Measurements from ENCODE around the gene MMP11.

The MMP11 gene

GRCh38 chr22:23749841-23750301 lies 22.8 kb upstream of the MMP11 start:
- Histone ChIP-seq H3K27ac (replicated peaks) (no peak overlapping the region), H3K4me3 (replicated peaks; ENCODE audit: insufficient read depth, low read length) (peak overlapping the region; percentile 87), H3K27me3 (ENCODE audit: insufficient read depth, poor library complexity, severe bottlenecking) (no peaks in the 10 kb centered on the region)
- TF ChIP-seq CTCF (IDR thresholded peaks at IDR 0.05; ENCODE audit: insufficient read depth, low read length), result no peak
- TF ChIP-seq SPI1 (IDR thresholded peaks at IDR 0.05; ENCODE audit: borderline replicate concordance, low read depth), result peak; percentile 45; the same call in 1 of the 2 replicates
- no peak for TF ChIP-seq POLR2AphosphoS5 (IDR thresholded peaks at IDR 0.05; ENCODE audit: low read depth)
- peak in 1 of 2 experiments; percentile 59 for DNase-seq (ENCODE audit: low read depth in 1 of 2, low spot score in 1 of 2)

GRCh38 chr22:23750367-23750713 lies 22.3 kb upstream of the MMP11 start:
- H3K27ac ChIP-seq (replicated peaks), result peak overlapping the region; percentile 38
- TF ChIP-seq GABPA (IDR thresholded peaks at IDR 0.05; ENCODE audit: low read depth) (no peak), POLR2AphosphoS5 (IDR thresholded peaks at IDR 0.05; ENCODE audit: low read depth) (no peak), SPI1 (IDR thresholded peaks at IDR 0.05; ENCODE audit: borderline replicate concordance, low read depth) (no peak), CTCF (IDR thresholded peaks at IDR 0.05; ENCODE audit: insufficient read depth, low read length) (no peak), REST (IDR thresholded peaks at IDR 0.05; ENCODE audit: insufficient replicate concordance, low read depth) (no peak)
- no peak for DNase-seq (ENCODE audit: low read depth in 1 of 2, low spot score in 1 of 2)
- H3K4me3 ChIP-seq (replicated peaks; ENCODE audit: insufficient read depth, low read length), result peak overlapping the region; percentile 87
- no peaks in the 10 kb centered on the region for H3K27me3 ChIP-seq (ENCODE audit: insufficient read depth, poor library complexity, severe bottlenecking)

GRCh38 chr22:23750714-23751440 lies 21.8 kb upstream of the MMP11 start, which contains the start of gene ZNF70:
Gene ZNF70 (minus strand): TSS chr22:23751112. CDS start chr22:23745140, 5,972 bp downstream.
- peak within 1 kb of the TSS; percentile 87 for H3K4me3 ChIP-seq (replicated peaks; ENCODE audit: insufficient read depth, low read length)
- peak; percentile 64; the same call in 1 of the 2 replicates for TF ChIP-seq GABPA (IDR thresholded peaks at IDR 0.05; ENCODE audit: low read depth)
- TF ChIP-seq CTCF (IDR thresholded peaks at IDR 0.05; ENCODE audit: insufficient read depth, low read length), result no peak
- no peaks in the 10 kb centered on the region for H3K27me3 ChIP-seq (ENCODE audit: insufficient read depth, poor library complexity, severe bottlenecking)
- H3K27ac ChIP-seq (replicated peaks), result peak within 1 kb of the TSS; percentile 70
- DNase-seq (ENCODE audit: low read depth in 1 of 2, low spot score in 1 of 2), result peak; percentile 73

GRCh38 chr22:23751441-23751996 lies 21.1 kb upstream of the MMP11 start:
- no peak for TF ChIP-seq SPI1 (IDR thresholded peaks at IDR 0.05; ENCODE audit: borderline replicate concordance, low read depth)
- TF ChIP-seq REST (IDR thresholded peaks at IDR 0.05; ENCODE audit: insufficient replicate concordance, low read depth), result no peak
- no peak for TF ChIP-seq CTCF (IDR thresholded peaks at IDR 0.05; ENCODE audit: insufficient read depth, low read length)
- no peak for TF ChIP-seq POLR2AphosphoS5 (IDR thresholded peaks at IDR 0.05; ENCODE audit: low read depth)
- no peak for TF ChIP-seq GABPA (IDR thresholded peaks at IDR 0.05; ENCODE audit: low read depth)
- Histone ChIP-seq H3K4me3 (replicated peaks; ENCODE audit: insufficient read depth, low read length) (peak overlapping the region; percentile 87), H3K27ac (replicated peaks) (peak overlapping the region; percentile 70), H3K27me3 (ENCODE audit: insufficient read depth, poor library complexity, severe bottlenecking) (no peaks in the 10 kb centered on the region)
- DNase-seq (ENCODE audit: low read depth in 1 of 2, low spot score in 1 of 2), result no peak

Data from HL-60 (cell line).